Keratinocyte (primary cell): ENCODE results near the gene ITGB1. TPM values are rescaled to one million over a fixed set of nuclear protein-coding genes. Genes with fewer than 3 reads are reported as not detected.

Experiments
- DNase-seq: peaks from one replicate; pipeline ENCODE4 v3.0.0-alpha.2; 2011; ENCODE audit warnings: low read depth, missing footprints, low spot score
- FAIRE-seq: peaks from 2 replicates; lab custom pipeline; 2011; peaks lifted over from hg19 to GRCh38; lab: Jason Lieb, UNC
- H2AFZ ChIP-seq: 2 replicates; pipeline ENCODE4 v1.6.0; 2012; ENCODE audit warnings: low read length, control low read depth, inconsistent platforms; ENCODE audit not compliant: control insufficient read depth
- H3K27ac ChIP-seq: 2 replicates; pipeline ENCODE4 v1.5.1; 2011; ENCODE audit warnings: low read length; ENCODE audit not compliant: control insufficient read depth, insufficient read depth
- H3K27me3 ChIP-seq: 3 replicates; pipeline ENCODE4 v1.6.0; 2011; ENCODE audit warnings: low read length; ENCODE audit not compliant: control insufficient read depth, insufficient read depth; ENCODE audit errors: extremely low read depth
- H3K36me3 ChIP-seq, 2 experiments: 2 replicates in 1 of 2; 3 replicates in 1 of 2; pipeline ENCODE4 v1.5.1; 2011; ENCODE audit warnings: low read length in 2 of 2, mild to moderate bottlenecking in 1 of 2; ENCODE audit not compliant: control insufficient read depth in 2 of 2, insufficient read depth in 2 of 2; ENCODE audit errors: extremely low read depth in 1 of 2
- H3K4me1 ChIP-seq: 3 replicates; pipeline ENCODE4 v1.5.1; 2011; ENCODE audit warnings: low read length; ENCODE audit not compliant: control insufficient read depth, insufficient read depth; ENCODE audit errors: extremely low read depth
- H3K4me2 ChIP-seq: 3 replicates; pipeline ENCODE4 v1.6.0; 2011; ENCODE audit warnings: low read depth, low read length; ENCODE audit not compliant: control insufficient read depth, insufficient read depth; ENCODE audit errors: extremely low read depth
- H3K4me3 ChIP-seq, 3 experiments: fragments of 200-600 bp in 1 of 3; sonication (generic) in 1 of 3; 2 replicates in 2 of 3; 3 replicates in 1 of 3; pipeline ENCODE4 v1.5.1; 2011 to 2016; ENCODE audit warnings: low read length in 3 of 3, mild to moderate bottlenecking in 3 of 3, control low read depth in 2 of 3, inconsistent platforms in 1 of 3, low read depth in 1 of 3, mixed read lengths in 1 of 3, mixed run types in 1 of 3, moderate library complexity in 1 of 3; ENCODE audit not compliant: control insufficient read depth in 2 of 3, insufficient read depth in 2 of 3; ENCODE audit errors: extremely low read depth in 1 of 3
- H3K79me2 ChIP-seq: 2 replicates; pipeline ENCODE4 v1.6.0; 2012; ENCODE audit warnings: low read length; ENCODE audit not compliant: control insufficient read depth, insufficient read depth
- H3K9ac ChIP-seq: 3 replicates; pipeline ENCODE4 v1.6.0; 2011; ENCODE audit warnings: low read length; ENCODE audit not compliant: control insufficient read depth, insufficient read depth; ENCODE audit errors: extremely low read depth
- H3K9me1 ChIP-seq: 3 replicates; pipeline ENCODE4 v1.6.0; 2011; ENCODE audit warnings: low read length; ENCODE audit not compliant: control insufficient read depth, insufficient read depth; ENCODE audit errors: extremely low read depth
- H3K9me3 ChIP-seq: 2 replicates; pipeline ENCODE4 v1.5.1; 2012; ENCODE audit warnings: low read depth, low read length; ENCODE audit not compliant: control insufficient read depth
- H4K20me1 ChIP-seq: 3 replicates; pipeline ENCODE4 v1.6.0; 2011; ENCODE audit warnings: low read length; ENCODE audit not compliant: control insufficient read depth, insufficient read depth; ENCODE audit errors: extremely low read depth
- EZH2 ChIP-seq: IDR thresholded peaks from one replicate; pipeline ENCODE4 v1.6.1; 2012; ENCODE audit warnings: inconsistent platforms, mild to moderate bottlenecking, low read length, moderate library complexity
- dilution Hi-C: fragments of 300-500 bp; cut with MboI; formaldehyde crosslinking; loops from one replicate; pipeline ENCODE4 v1.7.0; 2020; ENCODE audit warnings: low sequenced_read_pairs; ENCODE audit not compliant: extremely low pct_ligation_motif_present
- polyA plus RNA-seq, 5 experiments: library from polyadenylated mRNA; depleted of rRNA in 3 of 5; stranded (reverse) in 3 of 5; stranded (forward) in 1 of 5; unstranded in 1 of 5; fragments of >200 nt; gene quantifications; 1 replicate in 1 of 5; 2 replicates in 3 of 5; 3 replicates in 1 of 5; pipeline versions ENCODE4 v1.2.1 to v1.2.3, GENCODE V29; 2011 to 2012; ENCODE audit warnings: missing spikeins in 2 of 5, low read depth in 1 of 5, low replicate concordance in 1 of 5
- TF ChIP-seq, protein P1 (sequence below), 3 experiments: IDR thresholded peaks in 1 of 3; conservative IDR thresholded peaks in 1 of 3; optimal IDR thresholded peaks in 1 of 3; 2 replicates in 2 of 3; 3 replicates in 1 of 3; pipeline versions ENCODE3 to v1.5.1; 2011; ENCODE audit warnings: low read length in 3 of 3, mild to moderate bottlenecking in 3 of 3, moderate library complexity in 2 of 3, control low read depth in 1 of 3, inconsistent platforms in 1 of 3; ENCODE audit not compliant: insufficient read depth in 2 of 3; ENCODE audit errors: extremely low read depth in 1 of 3

ITGB1 gene
- polyA plus RNA-seq, 1 donor (not counting 4 experiments of a cell fraction or from before 2014, with no cell fraction given) = 1,445 TPM

DNA sequence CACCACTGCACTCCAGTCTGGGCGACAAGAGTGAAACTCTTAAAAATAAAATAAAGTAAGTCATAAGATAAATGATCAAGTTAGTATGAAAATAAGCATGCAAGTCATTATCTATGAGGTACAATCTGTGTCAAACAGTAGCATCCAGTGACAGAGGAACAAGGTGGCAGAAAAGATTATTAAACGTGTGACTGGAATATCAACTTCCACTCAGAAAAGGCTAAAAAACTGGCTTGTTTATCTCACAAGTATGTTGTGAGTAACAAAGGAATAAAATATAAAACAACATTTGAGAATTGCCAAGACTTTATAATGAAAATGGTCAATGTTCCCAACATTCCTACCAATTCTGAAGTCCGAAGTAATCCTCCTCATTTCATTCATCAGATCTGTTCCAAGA lies 30.3 kb downstream of the ITGB1 start:
- Histone ChIP-seq H3K4me3 (no peak overlapping the region), H4K20me1 (peaks cover 18% of the 10 kb centered on the region), H3K9me1 (no peaks in the 10 kb centered on the region), H3K36me3 (peaks cover 36 to 66% of the 10 kb centered on the region in 2 experiments), H3K9ac (no peak overlapping the region), H3K27ac (no peak overlapping the region), H3K79me2 (peaks cover 96% of the 10 kb centered on the region), H3K4me1 (peaks cover 8% of the 10 kb centered on the region), H3K27me3 (no peaks in the 10 kb centered on the region), H2AFZ (no peak overlapping the region), H3K4me2 (no peak overlapping the region), H3K9me3 (no peaks in the 10 kb centered on the region)
- dilution Hi-C loops = no loop called here
- TF ChIP-seq, protein P1, sequence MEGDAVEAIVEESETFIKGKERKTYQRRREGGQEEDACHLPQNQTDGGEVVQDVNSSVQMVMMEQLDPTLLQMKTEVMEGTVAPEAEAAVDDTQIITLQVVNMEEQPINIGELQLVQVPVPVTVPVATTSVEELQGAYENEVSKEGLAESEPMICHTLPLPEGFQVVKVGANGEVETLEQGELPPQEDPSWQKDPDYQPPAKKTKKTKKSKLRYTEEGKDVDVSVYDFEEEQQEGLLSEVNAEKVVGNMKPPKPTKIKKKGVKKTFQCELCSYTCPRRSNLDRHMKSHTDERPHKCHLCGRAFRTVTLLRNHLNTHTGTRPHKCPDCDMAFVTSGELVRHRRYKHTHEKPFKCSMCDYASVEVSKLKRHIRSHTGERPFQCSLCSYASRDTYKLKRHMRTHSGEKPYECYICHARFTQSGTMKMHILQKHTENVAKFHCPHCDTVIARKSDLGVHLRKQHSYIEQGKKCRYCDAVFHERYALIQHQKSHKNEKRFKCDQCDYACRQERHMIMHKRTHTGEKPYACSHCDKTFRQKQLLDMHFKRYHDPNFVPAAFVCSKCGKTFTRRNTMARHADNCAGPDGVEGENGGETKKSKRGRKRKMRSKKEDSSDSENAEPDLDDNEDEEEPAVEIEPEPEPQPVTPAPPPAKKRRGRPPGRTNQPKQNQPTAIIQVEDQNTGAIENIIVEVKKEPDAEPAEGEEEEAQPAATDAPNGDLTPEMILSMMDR (optimal IDR thresholded peaks at IDR 0.05 in 1 of 3, IDR thresholded peaks at IDR 0.05 in 1 of 3, conservative IDR thresholded peaks at IDR 0.05 in 1 of 3; ENCODE audit: extremely low read depth in 1 of 3, insufficient read depth in 2 of 3, low read length in 3 of 3) = no peak
- TF ChIP-seq EZH2 = no peak
- FAIRE-seq (no peak), DNase-seq (no peak)

DNA sequence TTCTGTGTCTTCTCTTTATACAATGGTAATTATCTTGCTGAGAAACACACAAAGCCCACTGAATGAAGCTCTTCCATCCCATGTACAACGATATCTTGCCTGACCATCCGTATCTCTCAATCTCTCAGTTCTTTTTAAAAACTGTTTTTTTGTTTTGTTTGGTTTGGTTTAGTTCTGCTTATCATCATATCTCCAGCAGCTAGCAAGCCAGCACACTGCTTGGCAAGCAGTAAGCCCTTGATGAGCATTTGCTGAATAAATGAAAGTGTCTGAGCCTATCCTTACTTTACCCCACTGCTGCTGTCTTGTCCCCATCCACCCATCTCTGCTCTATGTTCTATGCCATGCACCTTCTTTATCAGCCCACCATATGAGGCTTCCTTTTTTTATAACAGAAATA lies 34.2 kb downstream of the ITGB1 start:
- no peak for FAIRE-seq
- H3K79me2 ChIP-seq = peaks cover 96% of the 10 kb centered on the region
- no peak overlapping the region for H2AFZ ChIP-seq
- H3K36me3 ChIP-seq = peaks cover 39 to 72% of the 10 kb centered on the region in 2 experiments
- dilution Hi-C loops = no loop called here
- H4K20me1 ChIP-seq = peaks cover 5% of the 10 kb centered on the region
- H3K27me3 ChIP-seq = no peaks in the 10 kb centered on the region
- no peak overlapping the region for H3K9ac ChIP-seq
- no peak overlapping the region for H3K4me3 ChIP-seq
- no peaks in the 10 kb centered on the region for H3K4me1 ChIP-seq
- H3K9me1 ChIP-seq = no peaks in the 10 kb centered on the region
- H3K27ac ChIP-seq = no peak overlapping the region
- no peaks in the 10 kb centered on the region for H3K9me3 ChIP-seq
- DNase-seq = no peak
- H3K4me2 ChIP-seq = no peak overlapping the region
- TF ChIP-seq, protein P1 (optimal IDR thresholded peaks at IDR 0.05 in 1 of 3, IDR thresholded peaks at IDR 0.05 in 1 of 3, conservative IDR thresholded peaks at IDR 0.05 in 1 of 3; ENCODE audit: extremely low read depth in 1 of 3, insufficient read depth in 2 of 3, low read length in 3 of 3) = no peak
